Esophagus squamous epithelium (tissue), 4 donors: ENCODE data around the gene DERA.

Source experiments
- CTCF ChIP-seq, 6 experiments: fragments of 450-650 bp in 4 of 6; fragments of 200-600 bp in 2 of 6; sonication (generic) in 2 of 6; IDR thresholded peaks; one replicate each; pipeline ENCODE4 v1.5.1; 2016 to 2019; ENCODE audit warnings: antibody characterized with exemption in 6 of 6, mild to moderate bottlenecking in 4 of 6, moderate library complexity in 4 of 6
- POLR2A ChIP-seq, 4 donors: fragments of 450-650 bp; IDR thresholded peaks; one replicate each; pipeline ENCODE4 v1.6.1; 2017; ENCODE audit warnings: antibody characterized with exemption in 4 of 4, mild to moderate bottlenecking in 4 of 4, moderate library complexity in 3 of 4

- TF ChIP-seq CTCF (IDR thresholded peaks at IDR 0.05) (peak in 4 of 6 experiments; percentile 7 to 36 (median 24)), POLR2A (IDR thresholded peaks at IDR 0.05) (peak in 2 of 4 donors; percentile 85 to 91)
Observed at GRCh38 chr12:15910864-15911721, at the start of gene DERA.
